ENCODE measurements around the gene KRT40.

KRT40 gene

DNA sequence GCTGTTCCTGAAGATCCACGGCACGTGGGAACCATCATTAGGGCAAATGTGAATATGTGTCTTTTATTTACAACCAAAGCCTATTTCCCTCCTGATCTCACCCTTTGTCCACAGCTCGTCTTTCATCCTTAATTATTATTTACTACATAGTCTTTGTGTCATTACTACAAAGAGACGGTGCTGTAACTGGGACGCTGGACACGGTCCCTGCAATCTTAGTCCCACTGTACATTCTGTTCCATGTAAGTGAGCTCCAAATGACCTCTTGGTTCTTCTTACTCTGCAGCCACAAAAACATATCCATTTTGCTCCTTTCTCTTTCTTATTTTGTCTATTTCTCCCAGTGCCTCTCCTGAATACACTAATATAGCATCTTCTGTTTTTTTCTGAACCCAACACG, 34.0 kb downstream of the KRT40 start:
- DNase-seq, result no peak

GRCh38 chr17:40949418-40949817, 34.7 kb downstream of the KRT40 start:
- no peak for DNase-seq

DNA sequence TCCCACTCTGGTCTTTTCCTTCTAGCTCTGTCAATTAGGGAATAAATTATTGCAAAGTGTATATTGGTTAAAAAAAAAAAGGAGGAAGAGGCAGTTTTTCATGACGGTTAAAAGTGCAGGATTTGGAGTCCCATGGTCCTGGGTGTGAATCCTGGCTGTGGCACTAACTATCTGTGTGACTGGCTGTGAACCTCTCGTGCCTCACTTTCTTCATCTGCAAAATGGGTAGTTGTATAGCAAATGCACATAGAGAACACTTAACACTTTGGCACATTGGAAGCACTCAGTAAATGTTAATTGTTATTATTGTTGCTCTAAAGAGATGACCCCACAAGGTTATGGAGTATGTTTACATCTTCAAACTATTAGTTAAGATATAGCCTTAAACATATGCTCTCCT, 36.2 kb downstream of the KRT40 start:
- DNase-seq, result no peak

DNA sequence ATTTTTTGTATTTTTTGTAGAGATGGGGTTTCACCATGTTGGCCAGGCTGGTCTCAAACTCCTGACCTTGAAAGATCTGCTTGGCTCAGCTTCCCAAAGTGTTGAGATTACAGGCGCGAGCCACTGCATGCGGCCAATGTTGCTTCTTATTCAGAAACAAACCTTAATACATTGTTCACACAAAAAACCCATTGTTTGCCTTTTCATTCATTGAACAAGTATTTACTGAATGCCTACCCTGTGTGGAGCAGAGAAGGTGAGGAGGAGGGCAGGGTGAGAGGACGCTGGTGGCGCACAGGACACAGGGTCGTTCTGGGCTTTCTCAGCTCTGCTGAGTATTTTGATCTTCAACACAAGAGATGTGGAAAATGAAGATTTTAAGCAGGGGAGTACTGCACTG, 38.7 kb downstream of the KRT40 start:
- DNase-seq, result no peak

DNA sequence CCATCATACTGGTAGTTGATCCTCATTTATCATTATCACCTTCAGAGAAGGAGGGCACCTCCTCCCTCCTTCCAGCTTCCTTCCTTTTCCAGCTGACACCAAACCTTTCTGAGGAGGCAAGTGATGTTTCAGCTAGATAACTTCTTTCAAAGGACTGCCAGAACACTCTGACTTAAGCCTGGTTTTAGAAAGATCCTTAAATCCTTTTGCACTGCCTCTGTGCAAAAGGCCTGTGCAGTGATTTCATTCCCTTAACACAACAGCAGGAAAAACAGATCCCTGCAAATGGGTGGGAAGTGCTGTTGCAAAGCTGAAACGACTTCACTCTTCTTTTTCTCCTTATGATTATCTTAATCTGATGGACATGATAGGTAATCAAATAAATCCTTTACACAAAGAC, 39.6 kb downstream of the KRT40 start:
- DNase-seq, result no peak

GRCh38 chr17:40942553-40942952, 41.6 kb downstream of the KRT40 start:
- no peak for DNase-seq

DNA sequence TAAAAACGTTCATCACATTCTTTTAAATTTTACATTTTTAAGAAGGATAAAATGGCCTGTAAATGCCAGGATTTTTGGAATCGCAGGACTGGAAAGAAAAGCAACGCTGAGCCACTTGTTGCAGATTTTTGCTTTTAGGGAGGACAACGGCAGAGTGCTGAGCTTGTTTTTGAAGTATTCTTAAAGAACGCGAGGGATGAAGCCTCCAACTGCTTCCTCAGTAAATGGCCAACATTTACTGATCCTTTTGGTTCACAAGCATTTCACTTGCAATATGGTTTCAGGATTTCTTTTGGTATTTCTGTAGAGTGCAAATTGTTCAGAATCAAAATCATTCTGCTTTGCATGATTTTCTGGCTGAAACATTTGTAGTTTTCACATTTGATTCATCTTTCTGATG, 43.9 kb downstream of the KRT40 start:
- no peak for DNase-seq

- no peak for DNase-seq
Measured at GRCh38 chr17:40938981-40939380, 45.1 kb downstream of the KRT40 start.

DNA sequence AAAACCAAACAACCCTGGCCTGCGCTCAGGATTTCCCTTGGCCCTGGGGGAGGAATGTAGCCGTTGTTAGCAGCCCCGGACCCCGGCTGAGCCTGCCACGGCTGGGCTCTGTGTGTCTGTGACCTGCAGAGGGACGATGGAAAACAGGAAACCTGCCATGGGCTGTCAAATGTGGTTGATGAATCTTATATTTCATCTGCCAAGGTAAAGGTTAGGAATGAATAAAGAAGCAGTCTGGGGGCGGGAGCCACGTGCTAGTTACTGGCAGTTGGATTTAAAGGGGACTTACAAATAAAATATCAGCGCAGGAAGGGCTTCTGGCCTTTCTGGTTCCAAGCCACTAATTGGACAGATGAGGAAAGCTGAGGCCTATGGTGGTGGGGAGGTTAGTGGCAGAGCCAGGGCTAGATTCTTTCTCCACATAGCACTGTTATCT, 46.7 kb downstream of the KRT40 start, which contains the start of gene KRT23:
TSS of gene KRT23 (minus strand) at position 263 of the 436 bp plus-strand sequence. CDS start 1,043 bp downstream, outside the sequence.
- DNase-seq, result no peak

DNA sequence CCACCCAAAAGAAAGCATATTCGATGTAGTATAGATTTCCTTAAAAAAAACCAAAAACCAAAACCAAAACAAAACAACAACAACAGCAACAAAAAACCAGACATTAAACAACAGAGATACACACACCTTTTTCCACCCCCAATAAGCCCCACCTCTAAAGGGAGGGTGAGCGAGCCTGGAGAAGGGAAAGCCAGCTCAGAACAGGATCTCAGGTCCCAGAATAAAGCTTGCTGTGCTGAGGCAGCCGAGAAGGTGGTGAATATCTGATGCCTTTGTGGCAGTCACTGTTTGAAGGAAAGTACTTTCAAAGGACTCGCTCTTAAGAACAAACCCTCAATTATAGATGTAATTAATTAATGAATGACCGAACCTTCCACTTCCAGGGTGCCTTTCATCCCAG, 47.1 kb downstream of the KRT40 start:
- no peak for DNase-seq

DNA sequence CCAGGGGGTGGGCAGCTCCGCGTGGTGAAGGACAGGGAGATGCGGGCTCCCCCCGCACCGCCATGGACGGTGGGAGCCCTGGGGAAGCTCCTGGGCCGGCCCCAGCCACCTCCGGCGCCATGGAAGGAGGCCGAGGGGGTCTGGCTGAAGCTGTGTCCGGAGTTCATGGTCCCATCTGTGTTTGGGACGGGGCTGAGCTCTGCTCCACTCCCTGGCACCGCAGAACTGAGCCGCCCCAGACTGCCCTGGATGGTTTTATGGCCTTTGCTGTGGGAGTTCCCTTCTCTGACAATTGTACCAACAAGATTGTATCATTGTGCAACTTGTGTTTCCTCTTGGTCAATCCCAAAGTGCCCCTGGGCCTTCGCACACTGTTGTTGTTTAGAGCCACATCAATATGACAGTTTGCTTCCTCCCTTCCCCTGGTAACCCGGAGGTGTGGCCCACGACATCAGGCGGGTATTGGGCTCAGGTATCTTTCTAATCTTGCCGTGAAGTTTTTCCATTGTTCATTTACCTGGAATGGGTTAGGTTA, 47.6 kb downstream of the KRT40 start:
- no peak for DNase-seq

GRCh38 chr17:40935624-40936023, 48.5 kb downstream of the KRT40 start:
- no peak for DNase-seq

DNA sequence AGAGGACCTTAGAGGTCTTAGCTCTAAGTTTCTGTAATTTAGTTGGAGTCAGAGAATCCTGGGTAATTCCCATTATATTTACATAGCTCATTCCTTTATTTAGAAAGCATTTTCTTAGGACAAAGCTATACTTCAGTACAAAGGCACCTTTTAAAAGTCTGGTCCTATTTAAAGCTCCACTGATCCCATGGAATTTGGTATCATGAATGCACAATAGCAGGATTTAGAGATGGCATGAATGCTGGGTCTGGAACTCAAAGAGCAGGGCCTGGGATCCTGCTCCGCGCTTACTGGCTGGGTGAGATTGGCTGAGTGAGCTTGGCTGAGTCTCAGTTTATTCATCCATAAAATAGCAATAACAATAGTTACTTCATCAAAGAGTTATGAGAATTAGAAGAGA, 51.5 kb downstream of the KRT40 start:
- no peak for DNase-seq

DNA sequence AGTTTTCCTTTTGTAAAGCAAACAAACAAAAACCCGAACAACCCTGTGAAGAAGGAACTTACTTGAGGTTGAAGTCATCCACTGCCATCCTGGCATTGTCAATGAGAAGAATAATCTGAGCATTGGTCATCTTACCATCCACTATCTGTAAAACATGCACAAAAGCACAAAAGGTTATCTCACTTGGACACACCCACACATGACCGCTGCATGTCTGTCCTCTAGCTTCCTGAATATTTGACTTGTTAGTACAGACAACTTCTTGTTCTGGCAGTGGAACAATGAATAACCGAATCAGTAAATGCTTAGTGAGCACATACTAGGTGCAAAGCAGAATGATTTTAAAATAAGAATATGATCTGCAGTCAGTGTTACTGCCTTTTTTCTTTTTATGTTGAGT, 52.8 kb downstream of the KRT40 start:
- no peak for DNase-seq

All from NCI-H446 (cell line).